CD14-positive monocyte (primary cell): Measurements from ENCODE around the gene EPHB2. TPM values are rescaled to one million over a fixed set of nuclear protein-coding genes. Genes with fewer than 3 reads are reported as not detected.

ENCODE experiments used
- DNase-seq, 3 donors: peaks; one replicate each; pipeline ENCODE4 v3.0.0-alpha.2; 2011 to 2022
- H2AFZ ChIP-seq: 2 replicates; pipeline ENCODE4 v1.6.0; 2012; ENCODE audit warnings: mild to moderate bottlenecking, low read depth, low read length, inconsistent platforms; ENCODE audit not compliant: insufficient read depth, poor library complexity, severe bottlenecking
- H3K27ac ChIP-seq, 2 donors: 1 replicate in 1 of 2; 2 replicates in 1 of 2; pipeline ENCODE4 v1.5.1; 2012 to 2013; ENCODE audit warnings: low read length in 2 of 2, control low read depth in 1 of 2, inconsistent platforms in 1 of 2, low read depth in 1 of 2, mild to moderate bottlenecking in 1 of 2
- H3K27me3 ChIP-seq, 2 donors: one replicate each; pipeline versions ENCODE4 v1.6.0 to v1.6.1; 2011 to 2013; ENCODE audit warnings: low read length in 2 of 2; ENCODE audit not compliant: control insufficient read depth in 2 of 2, insufficient read depth in 2 of 2
- H3K36me3 ChIP-seq, 2 donors: replicated peaks in 1 of 2; 1 replicate in 1 of 2; 2 replicates in 1 of 2; pipeline versions ENCODE4 v1.5.1 to v1.6.1; 2012 to 2013; ENCODE audit warnings: low read length in 2 of 2, control low read depth in 1 of 2, inconsistent platforms in 1 of 2, mild to moderate bottlenecking in 1 of 2; ENCODE audit not compliant: insufficient read depth in 2 of 2, control insufficient read depth in 1 of 2
- H3K4me1 ChIP-seq, 2 donors: 1 replicate in 1 of 2; 2 replicates in 1 of 2; pipeline versions ENCODE4 v1.5.1 to v1.6.1; 2012 to 2013; ENCODE audit warnings: low read length in 2 of 2, control low read depth in 1 of 2, inconsistent platforms in 1 of 2, mild to moderate bottlenecking in 1 of 2, moderate library complexity in 1 of 2; ENCODE audit not compliant: insufficient read depth in 2 of 2, control insufficient read depth in 1 of 2
- H3K4me2 ChIP-seq: replicated peaks from 2 replicates; pipeline ENCODE3; 2012; ENCODE audit warnings: low read length, moderate library complexity, mild to moderate bottlenecking; ENCODE audit not compliant: poor library complexity, severe bottlenecking; ENCODE audit errors: extremely low read depth
- H3K4me3 ChIP-seq, 3 experiments: fragments of 200-600 bp in 1 of 3; sonication (generic) in 1 of 3; replicated peaks in 1 of 3; 1 replicate in 2 of 3; 2 replicates in 1 of 3; pipeline ENCODE4 v1.5.1; 2011 to 2013; ENCODE audit warnings: low read length in 3 of 3, mild to moderate bottlenecking in 3 of 3, control low read depth in 2 of 3, low read depth in 2 of 3, inconsistent platforms in 1 of 3, moderate library complexity in 1 of 3
- H3K79me2 ChIP-seq: 2 replicates; pipeline ENCODE4 v1.6.0; 2012; ENCODE audit warnings: mild to moderate bottlenecking, control low read depth, inconsistent platforms, low read length, moderate library complexity; ENCODE audit not compliant: insufficient read depth
- H3K9ac ChIP-seq: 2 replicates; pipeline ENCODE4 v1.6.0; 2017; ENCODE audit warnings: low read length, mild to moderate bottlenecking; ENCODE audit not compliant: insufficient read depth, poor library complexity, severe bottlenecking
- H3K9me3 ChIP-seq, 2 donors: replicated peaks in 1 of 2; 1 replicate in 1 of 2; 2 replicates in 1 of 2; pipeline versions ENCODE4 v1.5.1 to v1.6.1; 2012 to 2013; ENCODE audit warnings: low read length in 2 of 2, control low read depth in 1 of 2; ENCODE audit not compliant: control insufficient read depth in 1 of 2, insufficient read depth in 1 of 2
- H4K20me1 ChIP-seq: 2 replicates; pipeline ENCODE4 v1.6.0; 2012; ENCODE audit warnings: mild to moderate bottlenecking, low read length, control low read depth, moderate library complexity; ENCODE audit not compliant: insufficient read depth
- H3K27ac Mint-ChIP-seq, 7 donors: one replicate each; pipeline ENCODE4 v1.8.0; 2020; ENCODE audit warnings: mild to moderate bottlenecking in 7 of 7, mixed read lengths in 7 of 7, moderate library complexity in 6 of 7, inconsistent platforms in 2 of 7
- H3K27me3 Mint-ChIP-seq, 3 donors: one replicate each; pipeline ENCODE4 v1.8.0; 2021 to 2022; ENCODE audit warnings: low read depth in 3 of 3, mild to moderate bottlenecking in 3 of 3, mixed read lengths in 3 of 3, moderate library complexity in 3 of 3, inconsistent platforms in 1 of 3
- H3K36me3 Mint-ChIP-seq, 2 donors: one replicate each; pipeline ENCODE4 v1.8.0; 2020; ENCODE audit warnings: mixed read lengths in 2 of 2, inconsistent platforms in 1 of 2, mild to moderate bottlenecking in 1 of 2
- H3K4me1 Mint-ChIP-seq: one replicate; pipeline ENCODE4 v1.8.0; 2020; ENCODE audit warnings: mild to moderate bottlenecking, mixed read lengths
- H3K4me3 Mint-ChIP-seq, 2 donors: one replicate each; pipeline ENCODE4 v1.8.0; 2020; ENCODE audit warnings: mild to moderate bottlenecking in 2 of 2, mixed read lengths in 2 of 2, moderate library complexity in 1 of 2
- H3K9me3 Mint-ChIP-seq, 7 donors: one replicate each; pipeline ENCODE4 v1.8.0; 2020 to 2022; ENCODE audit warnings: mixed read lengths in 7 of 7, mild to moderate bottlenecking in 6 of 7, moderate library complexity in 6 of 7, inconsistent platforms in 2 of 7
- WGBS: methylation state at CpG from one replicate; pipeline ENCODE4 v1.1.5; 2013; ENCODE audit warnings: missing lambda C conversion rate; ENCODE audit not compliant: insufficient coverage; 5-methylcytosine and 5-hydroxymethylcytosine counted together
- intact Hi-C, 2 donors: fragments of 100-400 bp; cut with micrococcal nuclease; formaldehyde crosslinking; loops; one replicate each; pipeline versions ENCODE4 v1.15.0 to v1.15.1; 2023
- polyA plus RNA-seq, 3 donors: library from polyadenylated mRNA; depleted of rRNA in 1 of 3; unstranded in 2 of 3; stranded (reverse) in 1 of 3; fragments of 300-500 nt in 2 of 3; fragments of >200 nt in 1 of 3; fragmentation: Illumina TruSeq in 2 of 3; gene quantifications; 1 replicate in 2 of 3; 2 replicates in 1 of 3; pipeline ENCODE4 v1.2.3, GENCODE V29; 2012 to 2021
- TF ChIP-seq, protein P1 (sequence below): fragments of 200-600 bp; IDR thresholded peaks from one replicate; pipeline ENCODE4 v1.8.0; 2022; ENCODE audit warnings: antibody characterized with exemption, mild to moderate bottlenecking

Gene EPHB2
- polyA plus RNA-seq, 3 donors: 2.9 to 5.6 (median 3.4) TPM

DNA sequence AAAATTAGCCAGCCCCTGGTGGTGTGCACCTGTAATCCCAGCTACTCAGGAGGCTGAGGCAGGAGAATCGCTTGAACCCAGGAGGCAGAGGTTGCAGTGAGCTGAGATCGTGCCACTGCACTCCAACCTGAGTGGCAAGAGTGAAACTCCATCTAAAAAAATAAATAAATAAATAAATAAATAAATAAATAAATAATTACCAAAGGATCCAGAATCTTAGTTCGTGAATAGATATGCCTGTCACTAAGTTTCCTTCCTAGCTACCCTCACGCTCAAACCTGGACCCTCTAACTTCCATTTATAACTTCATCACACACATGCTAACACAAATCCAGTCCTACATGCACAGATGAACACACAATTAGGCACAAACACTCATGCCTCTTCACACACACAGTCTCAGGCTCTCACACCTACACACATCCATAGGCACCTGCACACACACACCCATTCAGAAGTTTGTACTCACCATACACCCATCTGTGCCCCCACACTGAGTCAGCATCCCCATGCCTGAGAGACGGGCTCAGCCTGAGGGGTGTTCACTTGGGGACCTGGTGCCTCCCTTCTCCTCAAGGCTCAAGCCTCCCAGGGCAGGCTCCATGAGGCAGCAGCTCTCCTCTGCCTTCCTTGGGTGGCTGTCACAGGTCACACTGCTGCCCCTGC is 200.5 kb downstream of the EPHB2 start:
- H3K27ac ChIP-seq: no peak overlapping the region
- no peak overlapping the region for H3K4me2 ChIP-seq
- H3K27me3 ChIP-seq: no peaks in the 10 kb centered on the region
- no peak overlapping the region for H3K4me3 Mint-ChIP-seq
- H3K27me3 Mint-ChIP-seq: peaks cover 0 to 7% (median 3%) of the 10 kb centered on the region in 3 donors
- no peak overlapping the region for H3K4me3 ChIP-seq
- no peak overlapping the region for H3K9ac ChIP-seq
- no peaks in the 10 kb centered on the region for H3K36me3 Mint-ChIP-seq
- H3K9me3 Mint-ChIP-seq: peaks cover 0 to 2% (median 0%) of the 10 kb centered on the region in 7 donors
- DNase-seq: no peak
- no peaks in the 10 kb centered on the region for H4K20me1 ChIP-seq
- no peaks in the 10 kb centered on the region for H3K4me1 Mint-ChIP-seq
- H3K4me1 ChIP-seq: no peaks in the 10 kb centered on the region
- no peaks in the 10 kb centered on the region for H3K36me3 ChIP-seq
- TF ChIP-seq, protein P1, sequence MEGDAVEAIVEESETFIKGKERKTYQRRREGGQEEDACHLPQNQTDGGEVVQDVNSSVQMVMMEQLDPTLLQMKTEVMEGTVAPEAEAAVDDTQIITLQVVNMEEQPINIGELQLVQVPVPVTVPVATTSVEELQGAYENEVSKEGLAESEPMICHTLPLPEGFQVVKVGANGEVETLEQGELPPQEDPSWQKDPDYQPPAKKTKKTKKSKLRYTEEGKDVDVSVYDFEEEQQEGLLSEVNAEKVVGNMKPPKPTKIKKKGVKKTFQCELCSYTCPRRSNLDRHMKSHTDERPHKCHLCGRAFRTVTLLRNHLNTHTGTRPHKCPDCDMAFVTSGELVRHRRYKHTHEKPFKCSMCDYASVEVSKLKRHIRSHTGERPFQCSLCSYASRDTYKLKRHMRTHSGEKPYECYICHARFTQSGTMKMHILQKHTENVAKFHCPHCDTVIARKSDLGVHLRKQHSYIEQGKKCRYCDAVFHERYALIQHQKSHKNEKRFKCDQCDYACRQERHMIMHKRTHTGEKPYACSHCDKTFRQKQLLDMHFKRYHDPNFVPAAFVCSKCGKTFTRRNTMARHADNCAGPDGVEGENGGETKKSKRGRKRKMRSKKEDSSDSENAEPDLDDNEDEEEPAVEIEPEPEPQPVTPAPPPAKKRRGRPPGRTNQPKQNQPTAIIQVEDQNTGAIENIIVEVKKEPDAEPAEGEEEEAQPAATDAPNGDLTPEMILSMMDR: no peak
- 85% methylated on average over 2 of the region's 5 CpGs for WGBS
- no peaks in the 10 kb centered on the region for H3K9me3 ChIP-seq
- H3K79me2 ChIP-seq: no peaks in the 10 kb centered on the region
- no peak overlapping the region for H2AFZ ChIP-seq
- no peak overlapping the region for H3K27ac Mint-ChIP-seq
- intact Hi-C loops: no loop called here

DNA sequence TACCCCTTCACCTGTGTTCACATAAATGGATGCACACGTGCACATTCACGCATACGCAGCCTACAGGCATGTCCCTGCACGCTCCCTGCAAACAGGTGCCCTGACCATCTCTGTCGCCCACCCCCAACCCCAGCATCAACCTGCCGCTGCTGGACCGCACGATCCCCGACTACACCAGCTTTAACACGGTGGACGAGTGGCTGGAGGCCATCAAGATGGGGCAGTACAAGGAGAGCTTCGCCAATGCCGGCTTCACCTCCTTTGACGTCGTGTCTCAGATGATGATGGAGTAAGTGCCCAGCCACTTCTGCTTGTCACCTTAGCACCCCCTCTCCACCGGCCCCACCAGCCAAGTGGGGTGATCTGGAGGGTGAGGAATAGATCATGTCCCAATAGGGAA is 201.7 kb downstream of the EPHB2 start:
- H3K79me2 ChIP-seq: no peaks in the 10 kb centered on the region
- no peaks in the 10 kb centered on the region for H3K9me3 ChIP-seq
- H4K20me1 ChIP-seq: no peaks in the 10 kb centered on the region
- H3K27ac Mint-ChIP-seq: no peak overlapping the region
- no peak overlapping the region for H3K4me2 ChIP-seq
- H3K27me3 ChIP-seq: no peaks in the 10 kb centered on the region
- H3K36me3 ChIP-seq: no peaks in the 10 kb centered on the region
- 98% methylated on average over 9 of the region's 16 CpGs for WGBS
- H3K4me1 Mint-ChIP-seq: no peaks in the 10 kb centered on the region
- TF ChIP-seq, protein P1: no peak
- H3K27me3 Mint-ChIP-seq: peaks cover 2 to 8% (median 4%) of the 10 kb centered on the region in 3 donors
- H3K9me3 Mint-ChIP-seq: peaks cover 0 to 2% (median 0%) of the 10 kb centered on the region in 7 donors
- H3K36me3 Mint-ChIP-seq: no peaks in the 10 kb centered on the region
- H3K4me1 ChIP-seq: no peaks in the 10 kb centered on the region
- no peak overlapping the region for H3K4me3 ChIP-seq
- no peak overlapping the region for H3K4me3 Mint-ChIP-seq
- no peak overlapping the region for H3K9ac ChIP-seq
- H3K27ac ChIP-seq: no peak overlapping the region
- DNase-seq: no peak
- H2AFZ ChIP-seq: no peak overlapping the region
- intact Hi-C loops: no loop called here
